Measurements from ENCODE around the gene SLC24A2.
"Not testable (repeated sequence)": the region's sequence is repeated elsewhere in the genome, so short reads cannot be mapped to it uniquely, and the experiment has no call there.

The SLC24A2 gene

GRCh38 chr9:19788614-19789271 is at the start of gene SLC24A2:
Gene SLC24A2, minus strand, starts transcription at chr9:19789037.
- DNase-seq (ENCODE audit: low read depth), result no peak
- H3K4me3 ChIP-seq (replicated peaks; ENCODE audit: low read depth, low read length), result no peak within 1 kb of the TSS
- TF ChIP-seq CTCF (IDR thresholded peaks at IDR 0.05; ENCODE audit: low read length, missing control alignments), result no peak

- DNase-seq (ENCODE audit: low read depth); H3K4me3 ChIP-seq (replicated peaks; ENCODE audit: low read depth, low read length): not testable (repeated sequence)
These were observed 44.5 kb upstream of the SLC24A2 start for GRCh38 chr9:19833331-19833730.

DNA sequence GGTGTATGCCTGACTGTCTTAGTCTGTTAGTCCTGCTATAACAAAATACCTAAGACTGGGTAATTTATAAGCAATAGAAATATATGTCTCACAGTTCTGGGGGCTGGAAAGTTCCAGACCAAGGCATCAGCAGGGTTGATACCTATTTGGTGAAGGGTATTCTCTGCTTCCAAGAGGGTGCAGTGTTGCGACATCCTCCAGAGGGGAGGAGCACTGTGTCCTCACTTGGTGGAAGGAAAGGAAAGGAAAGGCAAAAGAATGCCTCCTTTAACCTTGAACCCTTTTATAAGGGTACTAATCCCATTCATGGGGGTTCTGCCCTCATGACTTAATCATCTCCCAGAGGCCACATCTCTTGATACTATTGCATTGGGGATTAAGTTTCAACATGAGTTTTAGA is 42.0 kb upstream of the SLC24A2 start:
- H3K4me3 ChIP-seq (replicated peaks; ENCODE audit: low read depth, low read length), result no peak overlapping the region
- no peak for TF ChIP-seq CTCF (IDR thresholded peaks at IDR 0.05; ENCODE audit: low read length, missing control alignments)
- no peak for DNase-seq (ENCODE audit: low read depth)

GRCh38 chr9:19828576-19829109 is 39.8 kb upstream of the SLC24A2 start:
- DNase-seq (ENCODE audit: low read depth), result no peak
- no peak overlapping the region for H3K4me3 ChIP-seq (replicated peaks; ENCODE audit: low read depth, low read length)
- no peak for TF ChIP-seq CTCF (IDR thresholded peaks at IDR 0.05; ENCODE audit: low read length, missing control alignments)

DNA sequence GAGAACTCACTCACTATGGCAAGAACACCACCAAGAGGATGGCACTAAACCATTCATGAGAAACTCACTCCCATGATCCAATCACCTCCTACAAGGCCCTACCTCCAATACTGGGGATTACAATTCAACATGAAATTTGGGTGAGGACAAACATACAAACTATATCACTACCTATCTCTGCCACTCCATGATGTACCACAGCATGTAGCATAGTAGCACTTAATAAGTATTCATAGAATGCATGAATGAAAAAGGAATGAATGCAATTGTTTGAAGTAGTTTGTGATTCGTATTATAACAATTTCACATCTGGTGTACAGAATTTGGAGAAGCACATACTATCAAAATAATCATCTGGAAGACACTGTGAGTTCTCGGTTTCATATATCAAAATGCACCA is 27.9 kb upstream of the SLC24A2 start:
- no peak for DNase-seq (ENCODE audit: low read depth)
- no peak overlapping the region for H3K4me3 ChIP-seq (replicated peaks; ENCODE audit: low read depth, low read length)
- TF ChIP-seq CTCF (IDR thresholded peaks at IDR 0.05; ENCODE audit: low read length, missing control alignments), result no peak

GRCh38 chr9:19812194-19812593 is 23.4 kb upstream of the SLC24A2 start:
- no peak for TF ChIP-seq CTCF (IDR thresholded peaks at IDR 0.05; ENCODE audit: low read length, missing control alignments)
- no peak for DNase-seq (ENCODE audit: low read depth)
- no peak overlapping the region for H3K4me3 ChIP-seq (replicated peaks; ENCODE audit: low read depth, low read length)

DNA sequence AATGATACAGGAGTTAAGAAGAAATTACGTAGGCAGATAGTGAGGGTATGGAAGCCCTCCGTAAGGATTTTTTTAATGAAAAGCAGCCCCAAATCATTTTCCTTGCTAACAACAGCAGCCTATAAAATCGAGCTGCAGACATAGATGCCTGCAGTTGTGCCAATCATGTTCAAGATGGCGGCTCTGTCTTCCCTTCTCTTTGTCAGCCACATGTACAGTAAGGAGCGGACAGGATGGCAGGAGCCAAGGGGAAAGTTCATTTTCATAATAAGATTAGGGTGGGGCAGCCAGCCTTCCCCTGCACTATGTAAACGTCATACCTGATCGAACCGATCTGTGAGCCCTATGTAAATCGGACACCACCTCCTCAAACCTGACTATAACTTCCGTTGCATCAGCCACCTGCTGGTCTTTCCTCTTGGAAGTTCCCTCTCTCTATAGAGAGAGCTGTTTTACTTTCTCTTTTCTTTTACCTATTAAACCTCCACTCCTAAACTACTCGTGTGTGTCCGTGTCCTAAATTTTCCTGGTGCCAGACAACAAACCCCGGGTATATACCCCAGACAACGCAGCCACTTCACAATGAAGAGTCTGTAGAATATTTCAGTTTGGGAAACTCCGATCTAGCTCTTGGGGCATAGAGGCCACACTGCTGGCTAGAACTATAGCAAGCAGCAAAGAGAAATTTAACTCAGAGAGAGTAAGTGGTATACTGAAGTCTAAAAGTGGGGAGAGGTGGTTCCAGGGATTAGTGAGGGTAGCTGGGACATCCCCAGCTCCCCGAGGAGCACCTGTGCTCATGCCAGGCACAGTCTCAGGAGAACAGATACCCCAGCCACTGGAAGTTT is 20.8 kb upstream of the SLC24A2 start:
- H3K4me3 ChIP-seq (replicated peaks; ENCODE audit: low read depth, low read length), result no peak overlapping the region
- no peak for TF ChIP-seq CTCF (IDR thresholded peaks at IDR 0.05; ENCODE audit: low read length, missing control alignments)
- DNase-seq (ENCODE audit: low read depth), result no peak

All from fibroblast of pulmonary artery (primary cell).